Measurements from ENCODE around the gene GIGYF2.
"Not testable (repeated sequence)": the region's sequence is repeated elsewhere in the genome, so short reads cannot be mapped to it uniquely, and the experiment has no call there.

Gene GIGYF2

GRCh38 chr2:232700154-232700553 is 3.0 kb downstream of the GIGYF2 start:
- no peak overlapping the region for H3K27ac ChIP-seq
- TF ChIP-seq ZFX (IDR thresholded peaks at IDR 0.05; ENCODE audit: borderline replicate concordance) = no peak
- TF ChIP-seq CTCF (IDR thresholded peaks at IDR 0.05) = no peak

GRCh38 chr2:232707076-232707475 is 9.9 kb downstream of the GIGYF2 start:
- TF ChIP-seq ZFX (IDR thresholded peaks at IDR 0.05; ENCODE audit: borderline replicate concordance) (no peak), CTCF (IDR thresholded peaks at IDR 0.05) (no peak)
- no peak overlapping the region for H3K27ac ChIP-seq

GRCh38 chr2:232713505-232713904 is 16.4 kb downstream of the GIGYF2 start:
- H3K27ac ChIP-seq = no peak overlapping the region
- TF ChIP-seq CTCF (IDR thresholded peaks at IDR 0.05) = no peak
- TF ChIP-seq ZFX (IDR thresholded peaks at IDR 0.05; ENCODE audit: borderline replicate concordance) = no peak

- H3K27ac ChIP-seq = no peak overlapping the region
- TF ChIP-seq CTCF (IDR thresholded peaks at IDR 0.05) (no peak), ZFX (IDR thresholded peaks at IDR 0.05; ENCODE audit: borderline replicate concordance) (no peak)
Observed at GRCh38 chr2:232714969-232715368, 17.8 kb downstream of the GIGYF2 start.

GRCh38 chr2:232720056-232720455 is 22.9 kb downstream of the GIGYF2 start:
- H3K27ac ChIP-seq = not testable (repeated sequence)

GRCh38 chr2:232721261-232721660 is 24.1 kb downstream of the GIGYF2 start:
- no peak overlapping the region for H3K27ac ChIP-seq
- TF ChIP-seq ZFX (IDR thresholded peaks at IDR 0.05; ENCODE audit: borderline replicate concordance) (no peak), CTCF (IDR thresholded peaks at IDR 0.05) (no peak)

- TF ChIP-seq CTCF (IDR thresholded peaks at IDR 0.05) (no peak), ZFX (IDR thresholded peaks at IDR 0.05; ENCODE audit: borderline replicate concordance) (no peak)
- H3K27ac ChIP-seq = no peak overlapping the region
Observed at GRCh38 chr2:232721882-232722281, 24.8 kb downstream of the GIGYF2 start.

GRCh38 chr2:232723027-232723426 is 25.9 kb downstream of the GIGYF2 start:
- H3K27ac ChIP-seq = no peak overlapping the region
- TF ChIP-seq CTCF (IDR thresholded peaks at IDR 0.05) (no peak), ZFX (IDR thresholded peaks at IDR 0.05; ENCODE audit: borderline replicate concordance) (no peak)
